ENCODE results near the gene PPARD.

- TF ChIP-seq, protein P1, sequence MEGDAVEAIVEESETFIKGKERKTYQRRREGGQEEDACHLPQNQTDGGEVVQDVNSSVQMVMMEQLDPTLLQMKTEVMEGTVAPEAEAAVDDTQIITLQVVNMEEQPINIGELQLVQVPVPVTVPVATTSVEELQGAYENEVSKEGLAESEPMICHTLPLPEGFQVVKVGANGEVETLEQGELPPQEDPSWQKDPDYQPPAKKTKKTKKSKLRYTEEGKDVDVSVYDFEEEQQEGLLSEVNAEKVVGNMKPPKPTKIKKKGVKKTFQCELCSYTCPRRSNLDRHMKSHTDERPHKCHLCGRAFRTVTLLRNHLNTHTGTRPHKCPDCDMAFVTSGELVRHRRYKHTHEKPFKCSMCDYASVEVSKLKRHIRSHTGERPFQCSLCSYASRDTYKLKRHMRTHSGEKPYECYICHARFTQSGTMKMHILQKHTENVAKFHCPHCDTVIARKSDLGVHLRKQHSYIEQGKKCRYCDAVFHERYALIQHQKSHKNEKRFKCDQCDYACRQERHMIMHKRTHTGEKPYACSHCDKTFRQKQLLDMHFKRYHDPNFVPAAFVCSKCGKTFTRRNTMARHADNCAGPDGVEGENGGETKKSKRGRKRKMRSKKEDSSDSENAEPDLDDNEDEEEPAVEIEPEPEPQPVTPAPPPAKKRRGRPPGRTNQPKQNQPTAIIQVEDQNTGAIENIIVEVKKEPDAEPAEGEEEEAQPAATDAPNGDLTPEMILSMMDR (conservative IDR thresholded peaks at IDR 0.05 in 1 of 2, IDR thresholded peaks at IDR 0.05 in 1 of 2; ENCODE audit: low read depth in 1 of 2, low read length in 2 of 2): no peak
- TF ChIP-seq EZH2 (IDR thresholded peaks at IDR 0.05; ENCODE audit: low read length, missing control alignments): no peak
Observed at GRCh38 chr6:35443341-35444030, 101.1 kb downstream of the PPARD start.
